GM10266 (cell line): ENCODE results near the gene GNB2.
A peak's percentile ranks its signal among the peaks of the same experiment; 100 is the strongest.

Experiments used
- DNase-seq: peaks from one replicate; pipeline ENCODE4 v3.0.0; 2012; ENCODE audit errors: extremely low spot score
- TF ChIP-seq, protein P1 (sequence below): IDR thresholded peaks from 2 replicates; pipeline ENCODE4 v1.5.1; 2012; ENCODE audit warnings: mild to moderate bottlenecking, low read depth; ENCODE audit not compliant: control insufficient read depth, insufficient read depth; ENCODE audit errors: missing control alignments

Gene GNB2

GRCh38 chr7:100675105-100675451 lies 1.5 kb downstream of the GNB2 start:
- no peak for DNase-seq
- TF ChIP-seq, protein P1, sequence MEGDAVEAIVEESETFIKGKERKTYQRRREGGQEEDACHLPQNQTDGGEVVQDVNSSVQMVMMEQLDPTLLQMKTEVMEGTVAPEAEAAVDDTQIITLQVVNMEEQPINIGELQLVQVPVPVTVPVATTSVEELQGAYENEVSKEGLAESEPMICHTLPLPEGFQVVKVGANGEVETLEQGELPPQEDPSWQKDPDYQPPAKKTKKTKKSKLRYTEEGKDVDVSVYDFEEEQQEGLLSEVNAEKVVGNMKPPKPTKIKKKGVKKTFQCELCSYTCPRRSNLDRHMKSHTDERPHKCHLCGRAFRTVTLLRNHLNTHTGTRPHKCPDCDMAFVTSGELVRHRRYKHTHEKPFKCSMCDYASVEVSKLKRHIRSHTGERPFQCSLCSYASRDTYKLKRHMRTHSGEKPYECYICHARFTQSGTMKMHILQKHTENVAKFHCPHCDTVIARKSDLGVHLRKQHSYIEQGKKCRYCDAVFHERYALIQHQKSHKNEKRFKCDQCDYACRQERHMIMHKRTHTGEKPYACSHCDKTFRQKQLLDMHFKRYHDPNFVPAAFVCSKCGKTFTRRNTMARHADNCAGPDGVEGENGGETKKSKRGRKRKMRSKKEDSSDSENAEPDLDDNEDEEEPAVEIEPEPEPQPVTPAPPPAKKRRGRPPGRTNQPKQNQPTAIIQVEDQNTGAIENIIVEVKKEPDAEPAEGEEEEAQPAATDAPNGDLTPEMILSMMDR, result no peak

DNA sequence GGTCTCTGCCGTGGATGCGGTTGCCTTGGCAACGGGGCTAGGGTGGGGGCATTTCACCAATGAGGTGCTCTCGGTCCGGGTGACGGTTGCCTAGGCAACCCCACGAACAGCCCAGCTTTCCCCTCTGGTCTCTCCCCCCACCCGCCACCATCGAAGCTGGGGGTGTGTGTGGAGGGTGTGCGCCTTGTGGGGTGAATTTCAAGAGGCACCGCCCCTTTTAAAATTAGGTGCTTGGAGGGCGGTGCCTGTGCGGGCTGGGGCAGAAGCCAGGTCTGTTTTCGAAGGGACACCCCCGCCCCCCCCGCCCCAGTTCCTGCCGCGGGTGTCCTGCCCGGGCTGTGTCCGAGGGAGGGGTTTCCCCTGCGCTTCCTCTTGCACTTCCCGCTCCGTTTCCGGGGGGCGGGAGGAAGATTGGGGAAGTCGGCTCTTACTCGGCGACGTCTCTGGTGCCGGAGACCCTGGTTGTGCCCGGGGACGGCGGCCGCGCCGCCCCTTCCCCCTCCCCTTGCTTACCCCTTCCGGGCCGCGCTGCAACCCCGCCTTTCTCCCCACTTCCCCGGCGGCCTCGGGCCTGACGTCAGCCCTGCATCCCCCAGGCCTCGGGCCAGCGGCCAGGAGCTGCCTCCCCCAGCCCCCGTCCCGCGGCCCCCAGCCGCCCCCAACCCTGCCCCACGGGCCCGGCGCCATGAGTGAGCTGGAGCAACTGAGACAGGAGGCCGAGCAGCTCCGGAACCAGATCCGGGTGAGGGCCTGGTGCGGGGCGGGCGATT lies 2.2 kb downstream of the GNB2 start:
- TF ChIP-seq, protein P1, result no peak
- peak; percentile 90 for DNase-seq

DNA sequence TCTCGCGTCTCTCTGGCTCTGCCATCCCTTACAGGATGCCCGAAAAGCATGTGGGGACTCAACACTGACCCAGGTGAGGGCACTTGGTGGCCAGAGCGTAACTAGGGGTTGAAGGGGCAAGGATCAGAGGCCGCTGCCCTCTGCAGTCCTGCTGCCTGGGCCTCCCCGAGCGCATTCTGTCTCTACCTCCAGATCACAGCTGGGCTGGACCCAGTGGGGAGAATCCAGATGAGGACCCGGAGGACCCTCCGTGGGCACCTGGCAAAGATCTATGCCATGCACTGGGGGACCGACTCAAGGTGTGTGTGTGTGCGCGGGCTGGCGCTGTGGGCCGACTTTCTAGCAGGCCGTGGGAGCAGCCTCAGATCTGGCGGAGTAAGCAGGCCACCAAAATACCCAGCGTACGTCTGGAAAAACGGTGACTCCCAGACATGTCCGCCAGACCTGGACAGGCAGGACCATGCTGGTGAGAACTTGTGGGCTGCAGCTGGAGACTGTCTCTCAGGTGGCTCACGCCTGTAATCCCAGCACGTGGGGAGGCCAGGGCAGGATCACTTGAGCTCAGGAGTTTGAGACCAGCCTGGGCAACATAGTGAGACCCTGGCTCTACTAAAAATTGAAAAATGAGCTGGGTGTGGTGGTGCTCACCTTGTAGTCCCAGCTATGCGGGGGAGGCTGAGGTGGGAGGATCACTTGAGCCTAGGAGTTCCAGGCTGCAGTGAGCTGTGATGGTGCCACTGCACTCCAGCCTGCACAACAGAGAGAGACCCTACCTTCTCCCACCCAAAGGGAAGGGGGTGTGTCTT lies 3.2 kb downstream of the GNB2 start:
- no peak for DNase-seq
- TF ChIP-seq, protein P1, result no peak

DNA sequence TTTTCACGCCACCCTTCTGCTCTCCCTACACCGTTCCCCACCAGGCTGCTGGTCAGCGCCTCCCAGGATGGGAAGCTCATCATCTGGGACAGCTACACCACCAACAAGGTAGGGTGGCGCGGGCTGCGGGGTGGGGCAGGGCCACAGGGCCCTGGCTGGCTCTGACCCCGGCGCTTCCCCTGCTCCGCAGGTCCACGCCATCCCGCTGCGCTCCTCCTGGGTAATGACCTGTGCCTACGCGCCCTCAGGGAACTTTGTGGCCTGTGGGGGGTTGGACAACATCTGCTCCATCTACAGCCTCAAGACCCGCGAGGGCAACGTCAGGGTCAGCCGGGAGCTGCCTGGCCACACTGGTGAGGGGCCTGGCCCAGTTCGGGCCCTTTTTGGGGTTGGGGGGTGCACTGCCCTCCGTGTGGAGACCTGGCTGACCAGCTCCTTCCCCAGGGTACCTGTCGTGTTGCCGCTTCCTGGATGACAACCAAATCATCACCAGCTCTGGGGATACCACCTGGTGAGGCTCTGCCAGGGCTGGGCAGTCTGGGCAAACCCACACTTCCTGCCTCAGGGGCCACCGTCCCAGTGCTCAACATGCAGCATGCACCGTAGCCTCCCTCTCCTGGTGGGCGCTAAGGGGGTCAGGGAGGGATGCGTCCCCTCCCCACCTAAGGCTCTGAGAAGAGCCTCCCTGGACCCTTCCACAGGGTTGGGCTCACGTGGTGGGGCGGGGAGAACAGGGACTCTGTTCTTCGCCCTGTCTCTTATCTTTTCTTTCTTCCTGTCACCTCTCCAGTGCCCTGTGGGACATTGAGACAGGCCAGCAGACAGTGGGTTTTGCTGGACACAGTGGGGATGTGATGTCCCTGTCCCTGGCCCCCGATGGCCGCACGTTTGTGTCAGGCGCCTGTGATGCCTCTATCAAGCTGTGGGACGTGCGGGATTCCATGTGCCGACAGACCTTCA lies 4.0 kb downstream of the GNB2 start:
- TF ChIP-seq, protein P1, result no peak
- DNase-seq, result no peak

DNA sequence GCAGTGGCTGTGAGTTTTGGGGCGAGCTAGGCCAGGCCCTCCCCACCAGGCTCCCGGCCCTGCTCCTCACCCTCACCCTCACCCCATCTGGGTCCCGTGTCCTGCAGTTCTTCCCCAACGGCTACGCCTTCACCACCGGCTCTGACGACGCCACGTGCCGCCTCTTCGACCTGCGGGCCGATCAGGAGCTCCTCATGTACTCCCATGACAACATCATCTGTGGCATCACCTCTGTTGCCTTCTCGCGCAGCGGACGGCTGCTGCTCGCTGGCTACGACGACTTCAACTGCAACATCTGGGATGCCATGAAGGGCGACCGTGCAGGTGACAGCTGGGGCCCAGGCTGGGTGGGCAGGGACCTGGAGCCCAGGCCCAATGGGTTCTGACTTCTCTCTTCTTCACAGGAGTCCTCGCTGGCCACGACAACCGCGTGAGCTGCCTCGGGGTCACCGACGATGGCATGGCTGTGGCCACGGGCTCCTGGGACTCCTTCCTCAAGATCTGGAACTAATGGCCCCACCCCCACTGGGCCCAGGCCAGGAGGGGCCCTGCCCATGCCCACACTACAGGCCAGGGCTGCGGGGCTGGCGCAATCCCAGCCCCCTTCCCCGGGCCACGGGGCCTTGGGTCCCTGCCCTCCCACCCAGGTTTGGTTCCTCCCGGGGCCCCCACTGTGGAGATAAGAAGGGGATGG lies 4.9 kb downstream of the GNB2 start:
- TF ChIP-seq, protein P1, result no peak

DNA sequence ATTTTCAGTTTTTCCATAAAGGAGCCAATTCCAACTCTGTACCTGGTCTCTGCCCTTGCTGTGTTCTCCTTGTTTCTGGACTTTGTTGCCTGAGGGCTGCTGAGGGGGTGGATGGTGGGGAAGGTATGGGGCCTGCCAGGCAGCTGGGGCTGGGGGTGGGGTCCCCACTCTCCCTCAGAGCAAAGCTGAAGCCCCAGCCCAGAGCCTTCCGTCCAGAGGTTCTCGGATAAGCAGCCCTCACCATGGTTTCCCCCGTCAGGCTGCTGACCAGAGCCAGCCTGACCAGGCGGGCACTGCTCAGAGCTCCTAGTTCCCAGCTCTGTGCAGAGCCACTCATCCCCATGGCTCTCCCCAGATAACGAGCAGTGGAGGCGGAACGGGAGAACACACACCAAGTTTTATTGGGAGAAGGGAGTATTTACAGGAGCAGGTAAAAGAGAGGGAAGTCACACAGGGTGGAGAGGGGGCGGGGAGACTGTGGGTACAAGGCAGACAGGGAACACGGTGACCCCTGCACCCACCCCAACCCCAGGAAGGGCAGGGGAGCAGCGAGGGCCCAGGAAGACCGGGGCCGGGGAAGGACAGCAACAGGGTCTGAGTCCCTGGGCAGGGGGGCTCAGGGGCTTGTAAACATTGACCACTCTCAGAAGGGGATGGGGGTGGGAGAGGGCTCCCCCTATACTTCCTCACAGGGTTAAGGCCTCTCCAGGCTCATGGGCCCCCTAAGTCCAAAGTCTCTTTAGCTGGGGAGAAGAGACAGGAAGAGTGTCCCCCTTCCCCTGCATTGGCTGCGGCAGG lies 5.8 kb downstream of the GNB2 start:
- DNase-seq, result peak; percentile 28
- TF ChIP-seq, protein P1, result no peak

More for the DNA sequence above, 4.9 kb downstream of the GNB2 start:
- no peak for DNase-seq
